Astrocyte (in vitro differentiated cells and primary cell): ENCODE results near the gene TBC1D12.

Experiments used
- EZH2 ChIP-seq: IDR thresholded peaks from 2 replicates; pipeline ENCODE4 v1.6.1; 2012; ENCODE audit warnings: mild to moderate bottlenecking, low read length, inconsistent platforms; ENCODE audit not compliant: insufficient read depth
- TF ChIP-seq, protein P1 (sequence below): IDR thresholded peaks from 2 replicates; pipeline ENCODE4 v1.5.1; 2011; ENCODE audit warnings: low read depth, mild to moderate bottlenecking, inconsistent platforms, low read length, moderate library complexity; ENCODE audit not compliant: insufficient read depth

DNA sequence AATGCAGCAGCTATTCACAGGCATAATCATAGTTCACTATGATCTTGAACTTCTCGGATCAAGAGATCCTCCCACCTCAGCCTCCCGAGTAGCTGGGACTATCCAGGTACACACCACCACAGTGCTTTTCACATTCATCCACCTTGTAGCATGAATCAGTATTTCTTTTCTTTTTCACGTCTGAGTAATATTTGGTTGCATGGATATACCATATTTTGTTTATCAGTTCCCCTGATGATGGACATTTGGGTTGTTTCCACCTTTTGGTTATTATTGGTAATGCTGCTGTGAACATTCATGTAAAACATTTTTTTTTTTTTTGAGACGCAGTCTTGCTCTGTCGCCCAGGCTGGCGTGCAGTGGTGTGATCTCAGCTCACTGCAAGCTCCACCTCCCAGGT lies 3.6 kb upstream of the TBC1D12 start:
- no peak for TF ChIP-seq EZH2
- TF ChIP-seq, protein P1, sequence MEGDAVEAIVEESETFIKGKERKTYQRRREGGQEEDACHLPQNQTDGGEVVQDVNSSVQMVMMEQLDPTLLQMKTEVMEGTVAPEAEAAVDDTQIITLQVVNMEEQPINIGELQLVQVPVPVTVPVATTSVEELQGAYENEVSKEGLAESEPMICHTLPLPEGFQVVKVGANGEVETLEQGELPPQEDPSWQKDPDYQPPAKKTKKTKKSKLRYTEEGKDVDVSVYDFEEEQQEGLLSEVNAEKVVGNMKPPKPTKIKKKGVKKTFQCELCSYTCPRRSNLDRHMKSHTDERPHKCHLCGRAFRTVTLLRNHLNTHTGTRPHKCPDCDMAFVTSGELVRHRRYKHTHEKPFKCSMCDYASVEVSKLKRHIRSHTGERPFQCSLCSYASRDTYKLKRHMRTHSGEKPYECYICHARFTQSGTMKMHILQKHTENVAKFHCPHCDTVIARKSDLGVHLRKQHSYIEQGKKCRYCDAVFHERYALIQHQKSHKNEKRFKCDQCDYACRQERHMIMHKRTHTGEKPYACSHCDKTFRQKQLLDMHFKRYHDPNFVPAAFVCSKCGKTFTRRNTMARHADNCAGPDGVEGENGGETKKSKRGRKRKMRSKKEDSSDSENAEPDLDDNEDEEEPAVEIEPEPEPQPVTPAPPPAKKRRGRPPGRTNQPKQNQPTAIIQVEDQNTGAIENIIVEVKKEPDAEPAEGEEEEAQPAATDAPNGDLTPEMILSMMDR: no peak
